WTC11 (cell line): ENCODE results near the gene CTNNBIP1. TPM values are rescaled to one million over a fixed set of nuclear protein-coding genes. Genes with fewer than 3 reads are reported as not detected.

Experiments used
- ATAC-seq: fragments of 200-7000 bp; cut with Tn5 transposase; 2 replicates; pipeline ENCODE4 v1.10.0; 2021; ENCODE audit warnings: mild to moderate bottlenecking, moderate library complexity
- CTCF ChIA-PET: fragments of 300-600 bp; sonication (Branson Sonifier 250); formaldehyde crosslinking; loops from one replicate; lab custom pipeline; 2021; ENCODE audit warnings: antibody characterized with exemption; lab: Charles Lee
- POLR2A ChIA-PET: fragments of 350-600 bp; sonication (Branson Sonifier 250); formaldehyde crosslinking; loops from one replicate; lab custom pipeline; 2021; ENCODE audit warnings: antibody characterized with exemption; lab: Charles Lee
- DNase-seq: peaks from one replicate; pipeline ENCODE4 v3.0.0; 2021; ENCODE audit warnings: low spot score
- H3K27ac Mint-ChIP-seq: 2 replicates; pipeline ENCODE4 v1.8.0; 2021; ENCODE audit warnings: mixed read lengths
- H3K27me3 Mint-ChIP-seq: 2 replicates; pipeline ENCODE4 v1.8.0; 2021; ENCODE audit warnings: low read depth, mild to moderate bottlenecking, moderate library complexity, mixed read lengths
- H3K36me3 Mint-ChIP-seq: 2 replicates; pipeline ENCODE4 v1.8.0; 2021; ENCODE audit warnings: mixed read lengths
- H3K4me1 Mint-ChIP-seq: 2 replicates; pipeline ENCODE4 v1.8.0; 2022; ENCODE audit warnings: mixed read lengths
- H3K4me3 Mint-ChIP-seq: 2 replicates; pipeline ENCODE4 v1.8.0; 2021; ENCODE audit warnings: mild to moderate bottlenecking, moderate library complexity, mixed read lengths
- H3K9me3 Mint-ChIP-seq: 2 replicates; pipeline ENCODE4 v1.8.0; 2021; ENCODE audit warnings: mixed read lengths
- ATF1 ChIP-seq: sonication (generic); formaldehyde crosslinking; IDR thresholded peaks from 2 replicates; pipeline ENCODE4 v1.8.1; 2023; ENCODE audit warnings: mild to moderate bottlenecking, moderate library complexity, missing genetic modification reagents
- CREB1 ChIP-seq: sonication (generic); formaldehyde crosslinking; IDR thresholded peaks from 2 replicates; pipeline ENCODE4 v1.8.0; 2023; ENCODE audit warnings: mild to moderate bottlenecking, missing genetic modification reagents
- FOXP1 ChIP-seq: sonication (generic); formaldehyde crosslinking; IDR thresholded peaks from 2 replicates; pipeline ENCODE4 v1.8.0; 2022; ENCODE audit warnings: missing genetic modification reagents, mild to moderate bottlenecking, moderate library complexity, borderline replicate concordance
- JUN ChIP-seq: sonication (generic); formaldehyde crosslinking; IDR thresholded peaks from 2 replicates; pipeline ENCODE4 v1.8.0; 2023; ENCODE audit warnings: mild to moderate bottlenecking, missing genetic modification reagents
- SMAD4 ChIP-seq: sonication (generic); formaldehyde crosslinking; IDR thresholded peaks from 2 replicates; pipeline ENCODE4 v1.8.0; 2022; ENCODE audit warnings: mild to moderate bottlenecking, missing genetic modification reagents
- ZNF232 ChIP-seq: sonication (generic); formaldehyde crosslinking; IDR thresholded peaks from 2 replicates; pipeline ENCODE4 v1.8.0; 2022; ENCODE audit warnings: mild to moderate bottlenecking, missing genetic modification reagents
- total RNA-seq: library from RNA; stranded (reverse); gene quantifications from 3 replicates; pipeline ENCODE4 v1.2.3, GENCODE V29; 2021
- TF ChIP-seq, protein P1 (sequence below): sonication (generic); formaldehyde crosslinking; IDR thresholded peaks from 2 replicates; pipeline ENCODE4 v1.8.0; 2023; ENCODE audit warnings: mild to moderate bottlenecking, missing genetic modification reagents
- TF ChIP-seq, protein P2 (sequence below): sonication (generic); formaldehyde crosslinking; IDR thresholded peaks from 2 replicates; pipeline ENCODE4 v1.8.1; 2023; ENCODE audit warnings: mild to moderate bottlenecking, missing genetic modification reagents
- TF ChIP-seq, protein P3 (sequence below): sonication (generic); formaldehyde crosslinking; IDR thresholded peaks from 2 replicates; pipeline ENCODE4 v1.8.1; 2022; ENCODE audit warnings: low read depth, mild to moderate bottlenecking, moderate library complexity, missing genetic modification reagents, borderline replicate concordance
- TF ChIP-seq, protein P4 (sequence below): sonication (generic); formaldehyde crosslinking; IDR thresholded peaks from 2 replicates; pipeline ENCODE4 v1.8.1; 2022; ENCODE audit warnings: missing genetic modification reagents, borderline replicate concordance
- TF ChIP-seq, protein P5 (sequence below): sonication (generic); formaldehyde crosslinking; IDR thresholded peaks from 2 replicates; pipeline ENCODE4 v1.8.0; 2022; ENCODE audit warnings: mild to moderate bottlenecking, missing genetic modification reagents

The CTNNBIP1 gene
- total RNA-seq, 1 experiment from 2014 or later: 58.2 TPM

DNA sequence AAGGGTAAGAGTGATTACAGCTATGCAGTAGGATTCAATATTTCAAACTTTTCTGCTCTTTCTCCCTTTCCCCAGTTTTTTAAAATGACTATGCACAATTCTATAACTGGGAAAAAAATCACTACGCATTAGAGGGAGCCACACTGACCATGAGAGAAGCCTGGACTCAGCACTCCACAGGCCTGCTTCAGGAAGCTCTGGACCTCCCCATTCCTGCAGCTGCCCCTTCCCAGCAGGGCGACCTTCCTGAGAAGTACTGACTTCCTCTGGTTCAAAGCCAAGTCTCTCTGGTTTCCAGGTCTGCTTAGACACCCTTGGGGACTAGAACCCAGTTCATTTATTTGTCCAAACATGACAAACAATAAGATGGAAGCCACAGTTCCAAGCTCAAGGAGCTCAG lies 44.3 kb downstream of the CTNNBIP1 start:
- TF ChIP-seq SMAD4 (CRISPR knock-in tag) (no peak), FOXP1 (CRISPR knock-in tag) (no peak), JUN (CRISPR knock-in tag) (no peak)
- TF ChIP-seq, protein P1, sequence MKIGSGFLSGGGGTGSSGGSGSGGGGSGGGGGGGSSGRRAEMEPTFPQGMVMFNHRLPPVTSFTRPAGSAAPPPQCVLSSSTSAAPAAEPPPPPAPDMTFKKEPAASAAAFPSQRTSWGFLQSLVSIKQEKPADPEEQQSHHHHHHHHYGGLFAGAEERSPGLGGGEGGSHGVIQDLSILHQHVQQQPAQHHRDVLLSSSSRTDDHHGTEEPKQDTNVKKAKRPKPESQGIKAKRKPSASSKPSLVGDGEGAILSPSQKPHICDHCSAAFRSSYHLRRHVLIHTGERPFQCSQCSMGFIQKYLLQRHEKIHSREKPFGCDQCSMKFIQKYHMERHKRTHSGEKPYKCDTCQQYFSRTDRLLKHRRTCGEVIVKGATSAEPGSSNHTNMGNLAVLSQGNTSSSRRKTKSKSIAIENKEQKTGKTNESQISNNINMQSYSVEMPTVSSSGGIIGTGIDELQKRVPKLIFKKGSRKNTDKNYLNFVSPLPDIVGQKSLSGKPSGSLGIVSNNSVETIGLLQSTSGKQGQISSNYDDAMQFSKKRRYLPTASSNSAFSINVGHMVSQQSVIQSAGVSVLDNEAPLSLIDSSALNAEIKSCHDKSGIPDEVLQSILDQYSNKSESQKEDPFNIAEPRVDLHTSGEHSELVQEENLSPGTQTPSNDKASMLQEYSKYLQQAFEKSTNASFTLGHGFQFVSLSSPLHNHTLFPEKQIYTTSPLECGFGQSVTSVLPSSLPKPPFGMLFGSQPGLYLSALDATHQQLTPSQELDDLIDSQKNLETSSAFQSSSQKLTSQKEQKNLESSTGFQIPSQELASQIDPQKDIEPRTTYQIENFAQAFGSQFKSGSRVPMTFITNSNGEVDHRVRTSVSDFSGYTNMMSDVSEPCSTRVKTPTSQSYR (CRISPR knock-in tag): no peak
- TF ChIP-seq, protein P2, sequence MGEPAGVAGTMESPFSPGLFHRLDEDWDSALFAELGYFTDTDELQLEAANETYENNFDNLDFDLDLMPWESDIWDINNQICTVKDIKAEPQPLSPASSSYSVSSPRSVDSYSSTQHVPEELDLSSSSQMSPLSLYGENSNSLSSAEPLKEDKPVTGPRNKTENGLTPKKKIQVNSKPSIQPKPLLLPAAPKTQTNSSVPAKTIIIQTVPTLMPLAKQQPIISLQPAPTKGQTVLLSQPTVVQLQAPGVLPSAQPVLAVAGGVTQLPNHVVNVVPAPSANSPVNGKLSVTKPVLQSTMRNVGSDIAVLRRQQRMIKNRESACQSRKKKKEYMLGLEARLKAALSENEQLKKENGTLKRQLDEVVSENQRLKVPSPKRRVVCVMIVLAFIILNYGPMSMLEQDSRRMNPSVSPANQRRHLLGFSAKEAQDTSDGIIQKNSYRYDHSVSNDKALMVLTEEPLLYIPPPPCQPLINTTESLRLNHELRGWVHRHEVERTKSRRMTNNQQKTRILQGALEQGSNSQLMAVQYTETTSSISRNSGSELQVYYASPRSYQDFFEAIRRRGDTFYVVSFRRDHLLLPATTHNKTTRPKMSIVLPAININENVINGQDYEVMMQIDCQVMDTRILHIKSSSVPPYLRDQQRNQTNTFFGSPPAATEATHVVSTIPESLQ (CRISPR knock-in tag): no peak
- TF ChIP-seq, protein P3, sequence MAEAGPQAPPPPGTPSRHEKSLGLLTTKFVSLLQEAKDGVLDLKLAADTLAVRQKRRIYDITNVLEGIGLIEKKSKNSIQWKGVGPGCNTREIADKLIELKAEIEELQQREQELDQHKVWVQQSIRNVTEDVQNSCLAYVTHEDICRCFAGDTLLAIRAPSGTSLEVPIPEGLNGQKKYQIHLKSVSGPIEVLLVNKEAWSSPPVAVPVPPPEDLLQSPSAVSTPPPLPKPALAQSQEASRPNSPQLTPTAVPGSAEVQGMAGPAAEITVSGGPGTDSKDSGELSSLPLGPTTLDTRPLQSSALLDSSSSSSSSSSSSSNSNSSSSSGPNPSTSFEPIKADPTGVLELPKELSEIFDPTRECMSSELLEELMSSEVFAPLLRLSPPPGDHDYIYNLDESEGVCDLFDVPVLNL (CRISPR knock-in tag): no peak
- TF ChIP-seq, protein P4, sequence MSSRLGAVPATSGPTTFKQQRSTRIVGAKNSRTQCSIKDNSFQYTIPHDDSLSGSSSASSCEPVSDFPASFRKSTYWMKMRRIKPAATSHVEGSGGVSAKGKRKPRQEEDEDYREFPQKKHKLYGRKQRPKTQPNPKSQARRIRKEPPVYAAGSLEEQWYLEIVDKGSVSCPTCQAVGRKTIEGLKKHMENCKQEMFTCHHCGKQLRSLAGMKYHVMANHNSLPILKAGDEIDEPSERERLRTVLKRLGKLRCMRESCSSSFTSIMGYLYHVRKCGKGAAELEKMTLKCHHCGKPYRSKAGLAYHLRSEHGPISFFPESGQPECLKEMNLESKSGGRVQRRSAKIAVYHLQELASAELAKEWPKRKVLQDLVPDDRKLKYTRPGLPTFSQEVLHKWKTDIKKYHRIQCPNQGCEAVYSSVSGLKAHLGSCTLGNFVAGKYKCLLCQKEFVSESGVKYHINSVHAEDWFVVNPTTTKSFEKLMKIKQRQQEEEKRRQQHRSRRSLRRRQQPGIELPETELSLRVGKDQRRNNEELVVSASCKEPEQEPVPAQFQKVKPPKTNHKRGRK: no peak
- TF ChIP-seq, all 79 proteins: peak for 0
- H3K4me3 Mint-ChIP-seq: no peak overlapping the region
- peaks cover 8% of the 10 kb centered on the region for H3K4me1 Mint-ChIP-seq
- H3K36me3 Mint-ChIP-seq: no peaks in the 10 kb centered on the region
- ChIA-PET POLR2A (no interaction called here), CTCF (interaction anchor here (1.0 to 5.7 kb wide), 6 partner anchors 12 to 145 kb away, joined by 3 to 44 read pairs (median 6); no protein-coding TSS in a partner anchor)
- ATAC-seq (no peak), DNase-seq (no peak)
- peak overlapping the region; percentile 19; the same call in 1 of the 2 replicates for H3K27ac Mint-ChIP-seq
- no peaks in the 10 kb centered on the region for H3K27me3 Mint-ChIP-seq
- H3K9me3 Mint-ChIP-seq: no peaks in the 10 kb centered on the region

DNA sequence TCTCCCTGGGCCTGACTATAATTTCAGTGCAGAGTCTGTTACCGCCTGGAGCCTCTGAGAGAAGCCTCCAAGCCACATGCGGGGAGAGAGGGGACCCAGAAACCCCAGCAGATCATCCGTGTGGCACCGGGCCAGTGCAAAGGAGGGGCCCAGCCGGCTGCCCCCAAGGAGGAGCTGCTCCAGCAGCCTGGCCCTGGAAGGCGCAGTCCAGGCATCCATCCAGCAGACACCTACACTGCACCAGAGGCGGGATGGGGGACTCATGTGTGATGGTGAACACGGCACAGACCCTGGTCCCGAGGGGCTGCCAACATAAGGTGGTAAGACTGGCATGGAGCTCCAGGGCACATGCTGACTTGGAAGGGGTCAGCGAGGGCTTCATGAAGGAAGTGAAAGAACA lies 46.7 kb downstream of the CTNNBIP1 start:
- ChIA-PET CTCF (interaction anchor here (0.8 to 6.4 kb wide), 8 partner anchors 14 to 248 kb away, joined by 3 to 71 read pairs (median 5); no protein-coding TSS in a partner anchor), POLR2A (interaction anchor here (0.5 kb wide), 1 partner anchor 16 kb away, joined by 3 read pairs; no protein-coding TSS in a partner anchor)
- H3K4me1 Mint-ChIP-seq: peaks cover 19% of the 10 kb centered on the region
- no peaks in the 10 kb centered on the region for H3K27me3 Mint-ChIP-seq
- TF ChIP-seq ATF1 (CRISPR knock-in tag) (no peak), ZNF232 (no peak), CREB1 (no peak)
- TF ChIP-seq, protein P1 (CRISPR knock-in tag): no peak
- TF ChIP-seq, protein P5, sequence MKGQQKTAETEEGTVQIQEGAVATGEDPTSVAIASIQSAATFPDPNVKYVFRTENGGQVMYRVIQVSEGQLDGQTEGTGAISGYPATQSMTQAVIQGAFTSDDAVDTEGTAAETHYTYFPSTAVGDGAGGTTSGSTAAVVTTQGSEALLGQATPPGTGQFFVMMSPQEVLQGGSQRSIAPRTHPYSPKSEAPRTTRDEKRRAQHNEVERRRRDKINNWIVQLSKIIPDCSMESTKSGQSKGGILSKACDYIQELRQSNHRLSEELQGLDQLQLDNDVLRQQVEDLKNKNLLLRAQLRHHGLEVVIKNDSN (CRISPR knock-in tag): no peak
- H3K27ac Mint-ChIP-seq: no peak overlapping the region
- H3K4me3 Mint-ChIP-seq: no peak overlapping the region
- DNase-seq (no peak), ATAC-seq (no peak)
- H3K9me3 Mint-ChIP-seq: no peaks in the 10 kb centered on the region; the same call in 1 of the 2 replicates
- H3K36me3 Mint-ChIP-seq: peaks cover 3% of the 10 kb centered on the region; the same call in 1 of the 2 replicates
